IMR-90 (cell line): ENCODE data around the gene NDEL1. TPM values are rescaled to one million over a fixed set of nuclear protein-coding genes. Genes with fewer than 3 reads are reported as not detected.

Experiments
- ATAC-seq: fragments of 200-7000 bp; cut with Tn5 transposase; 2 replicates; pipeline ENCODE4 v1.9.1; 2020; ENCODE audit warnings: low read depth, mild to moderate bottlenecking, moderate library complexity
- BruUV-seq: library from RNA; stranded (reverse); fragments of 400-500 nt; replicated peaks from 2 replicates; lab custom pipeline; 2021; lab: Mats Ljungman, UMichigan
- CTCF ChIA-PET: fragments of 300-600 bp; formaldehyde crosslinking; extraction: SDS; loops from one replicate; lab custom pipeline; 2021; ENCODE audit warnings: antibody characterized with exemption; lab: Yijun Ruan, JAX
- POLR2A ChIA-PET: fragments of 300-600 bp; sonication (Branson Sonifier 250); formaldehyde crosslinking; loops from one replicate; lab custom pipeline; 2022; ENCODE audit warnings: antibody characterized with exemption; ENCODE audit not compliant: unreplicated experiment; lab: Charles Lee
- DNase-seq: peaks from one replicate; pipeline ENCODE4 v3.0.0; 2013
- H2AFZ ChIP-seq: replicated peaks from 2 replicates; pipeline ENCODE3; 2013; ENCODE audit warnings: low read length, mild to moderate bottlenecking; ENCODE audit not compliant: poor library complexity
- H2AK5ac ChIP-seq: 2 replicates; pipeline ENCODE4 v1.6.1; 2013; ENCODE audit warnings: low read depth, low read length, inconsistent platforms
- H2AK9ac ChIP-seq: replicated peaks from 2 replicates; pipeline ENCODE3; 2013; ENCODE audit warnings: mild to moderate bottlenecking, low read depth, low read length, moderate library complexity; ENCODE audit not compliant: poor library complexity
- H2BK120ac ChIP-seq: 2 replicates; pipeline ENCODE4 v1.6.1; 2013; ENCODE audit warnings: low read depth, low read length, inconsistent platforms
- H2BK15ac ChIP-seq: 3 replicates; pipeline ENCODE4 v1.6.1; 2013; ENCODE audit warnings: low read depth, low read length, inconsistent platforms
- H2BK20ac ChIP-seq: 2 replicates; pipeline ENCODE4 v1.6.1; 2013; ENCODE audit warnings: low read depth, mild to moderate bottlenecking, inconsistent platforms, low read length, moderate library complexity
- H2BK5ac ChIP-seq: 2 replicates; pipeline ENCODE4 v1.6.1; 2013; ENCODE audit warnings: mild to moderate bottlenecking, low read depth, low read length, inconsistent platforms; ENCODE audit not compliant: poor library complexity, severe bottlenecking
- H3K14ac ChIP-seq: replicated peaks from 2 replicates; pipeline ENCODE4 v1.6.1; 2013; ENCODE audit warnings: low read depth, low read length, inconsistent platforms
- H3K18ac ChIP-seq: 2 replicates; pipeline ENCODE4 v1.6.1; 2013; ENCODE audit warnings: low read depth, low read length, control low read depth
- H3K23ac ChIP-seq: 2 replicates; pipeline ENCODE4 v1.6.1; 2013; ENCODE audit warnings: low read depth, low read length, inconsistent platforms
- H3K27ac ChIP-seq: 2 replicates; pipeline ENCODE4 v1.5.1; 2013; ENCODE audit warnings: mild to moderate bottlenecking, control low read depth, low read length; ENCODE audit not compliant: insufficient read depth
- H3K27me3 ChIP-seq: 2 replicates; pipeline ENCODE4 v1.6.1; 2013; ENCODE audit warnings: low read length; ENCODE audit not compliant: control insufficient read depth, insufficient read depth
- H3K36me3 ChIP-seq: 2 replicates; pipeline ENCODE4 v1.6.1; 2013; ENCODE audit warnings: low read length, mixed read lengths; ENCODE audit not compliant: control insufficient read depth, insufficient read depth
- H3K4ac ChIP-seq: 2 replicates; pipeline ENCODE4 v1.6.1; 2013; ENCODE audit warnings: low read depth, low read length, inconsistent platforms
- H3K4me1 ChIP-seq: 2 replicates; pipeline ENCODE4 v1.6.1; 2013; ENCODE audit warnings: low read length, mixed read lengths; ENCODE audit not compliant: control insufficient read depth, insufficient read depth
- H3K4me2 ChIP-seq: 2 replicates; pipeline ENCODE4 v1.6.1; 2013; ENCODE audit warnings: low read depth, mild to moderate bottlenecking, control low read depth, low read length, moderate library complexity
- H3K4me3 ChIP-seq: 2 replicates; pipeline ENCODE4 v1.5.1; 2013; ENCODE audit warnings: low read depth, mild to moderate bottlenecking, control low read depth, low read length, moderate library complexity; ENCODE audit not compliant: insufficient read depth
- H3K56ac ChIP-seq: 2 replicates; pipeline ENCODE4 v1.6.1; 2013; ENCODE audit warnings: low read length, inconsistent platforms; ENCODE audit not compliant: insufficient read depth; ENCODE audit errors: extremely low read depth
- H3K79me1 ChIP-seq, 2 experiments: 2 replicates each; pipeline ENCODE4 v1.6.1; 2013; ENCODE audit warnings: low read length in 2 of 2, inconsistent platforms in 1 of 2, low read depth in 1 of 2
- H3K9ac ChIP-seq: 2 replicates; pipeline ENCODE4 v1.6.1; 2013; ENCODE audit warnings: low read depth, low read length, control low read depth
- H3K9me1 ChIP-seq: 2 replicates; pipeline ENCODE4 v1.6.1; 2013; ENCODE audit warnings: low read length, inconsistent platforms; ENCODE audit not compliant: insufficient read depth
- H3K9me3 ChIP-seq: 2 replicates; pipeline ENCODE4 v1.6.1; 2013; ENCODE audit warnings: low read length; ENCODE audit not compliant: control insufficient read depth, insufficient read depth
- H4K20me1 ChIP-seq: 2 replicates; pipeline ENCODE4 v1.6.1; 2013; ENCODE audit warnings: low read length, inconsistent platforms; ENCODE audit not compliant: insufficient read depth
- H4K5ac ChIP-seq: 2 replicates; pipeline ENCODE4 v1.6.1; 2013; ENCODE audit warnings: mild to moderate bottlenecking, low read depth, low read length, control low read depth
- H4K8ac ChIP-seq, 2 experiments: 2 replicates each; pipeline ENCODE4 v1.6.1; 2013; ENCODE audit warnings: low read depth in 2 of 2, low read length in 2 of 2, control low read depth in 1 of 2, inconsistent platforms in 1 of 2
- H4K91ac ChIP-seq: 2 replicates; pipeline ENCODE4 v1.6.1; 2013; ENCODE audit warnings: low read depth, low read length, inconsistent platforms; ENCODE audit not compliant: insufficient read depth
- CEBPB ChIP-seq: IDR thresholded peaks from 2 replicates; pipeline ENCODE4 v1.6.1; 2012; ENCODE audit warnings: low read depth, low read length, improper control_type of control experiment
- NFE2L2 ChIP-seq: fragments of 150-350 bp; IDR thresholded peaks from 2 replicates; pipeline ENCODE4 v1.6.1; 2016; ENCODE audit warnings: low read depth, mild to moderate bottlenecking, low read length
- WGBS, 2 experiments: methylation state at CpG; one replicate each; pipeline versions ENCODE4 v1.1.5 to v1.1.7; 2013; ENCODE audit warnings: missing lambda C conversion rate in 2 of 2; ENCODE audit not compliant: insufficient read length in 1 of 2; ENCODE audit errors: extremely low coverage in 2 of 2; 5-methylcytosine and 5-hydroxymethylcytosine counted together
- dilution Hi-C: fragments of 300-500 bp; cut with HindIII; formaldehyde crosslinking; loops from one replicate; pipeline ENCODE4 v1.14.3; 2018; ENCODE audit warnings: low sequenced_read_pairs; ENCODE audit not compliant: unreplicated experiment
- in situ Hi-C: fragments of 300-500 bp; cut with MboI; formaldehyde crosslinking; loops from 3 replicates; pipeline ENCODE4 v1.14.3; 2019; ENCODE audit warnings: low sequenced_read_pairs, inconsistent platforms, mixed read lengths
- intact Hi-C: fragments of 100-400 bp; cut with micrococcal nuclease; formaldehyde crosslinking; loops from 2 replicates; pipeline ENCODE4 v1.10.0; 2022
- polyA plus RNA-seq, 3 experiments: library from polyadenylated mRNA; depleted of rRNA; stranded (reverse); fragments of >200 nt; gene quantifications; 2 replicates each; pipeline ENCODE4 v1.2.3, GENCODE V29; 2012; ENCODE audit warnings: low replicate concordance in 1 of 3
- total RNA-seq: library from RNA; depleted of rRNA; stranded (reverse); fragments of >200 nt; gene quantifications from 2 replicates; pipeline ENCODE4 v1.2.3, GENCODE V29; 2012
- TF ChIP-seq, protein P1 (sequence below): conservative IDR thresholded peaks from 2 replicates; pipeline ENCODE4 v1.5.1; 2012; ENCODE audit warnings: mild to moderate bottlenecking, low read depth, low read length, improper control_type of control experiment

Gene NDEL1
- total and polyA plus RNA-seq, 2 of the 4 experiments (the other 2 are of a cell fraction): 28.9 to 95.6 TPM

DNA sequence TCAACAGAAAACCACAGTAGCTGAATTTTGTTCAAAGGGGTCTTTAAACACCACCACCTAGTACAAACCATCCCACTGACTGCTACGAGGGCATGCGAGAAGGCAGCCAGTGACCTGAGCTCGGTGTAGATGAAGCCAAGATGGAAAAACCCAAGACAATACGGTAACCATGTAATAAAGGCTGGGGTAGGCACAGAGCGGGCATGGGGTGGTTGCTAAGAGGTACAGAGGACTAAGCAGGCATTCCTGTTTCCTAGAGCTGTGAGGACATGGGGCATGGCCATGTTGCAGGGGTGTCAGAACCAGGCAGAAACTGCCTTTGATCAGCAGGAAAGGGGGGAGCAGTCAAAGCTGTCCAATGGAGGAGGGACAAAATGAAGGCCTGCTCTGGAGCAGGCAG is 52.1 kb downstream of the NDEL1 start:
- Histone ChIP-seq H4K91ac (no peak overlapping the region), H2AFZ (no peak overlapping the region), H3K56ac (no peak overlapping the region), H2AK9ac (no peak overlapping the region), H3K4ac (no peak overlapping the region), H4K5ac (no peak overlapping the region), H2BK5ac (no peak overlapping the region), H2BK20ac (no peak overlapping the region), H3K18ac (no peak overlapping the region), H3K36me3 (peaks cover 56% of the 10 kb centered on the region), H3K23ac (no peak overlapping the region), H3K9ac (no peak overlapping the region), H3K9me1 (peaks cover 7% of the 10 kb centered on the region), H3K9me3 (no peaks in the 10 kb centered on the region), H3K27ac (no peak overlapping the region), H4K20me1 (0 out of 2 replicates have a peak, but pooled peaks cover 5% of the 10 kb centered on the region), H3K4me3 (no peak overlapping the region), H3K14ac (no peak overlapping the region), H2BK120ac (no peak overlapping the region), H3K4me1 (peaks cover 2% of the 10 kb centered on the region; the same call in 1 of the 2 replicates), H3K27me3 (no peaks in the 10 kb centered on the region), H2AK5ac (no peak overlapping the region), H3K4me2 (no peak overlapping the region), H4K8ac (no peak overlapping the region), H3K79me1 (peaks cover 3 to 17% of the 10 kb centered on the region in 2 experiments; a peak in 3 of 4 replicates), H2BK15ac (no peak overlapping the region)
- no peak for DNase-seq
- ATAC-seq: no peak
- ChIA-PET POLR2A (no interaction called here), CTCF (no interaction called here)
- intact Hi-C loops (loop anchor here (5.0 kb wide), 1 partner anchor 45 kb away; no protein-coding TSS in a partner anchor), in situ Hi-C loops (no loop called here), dilution Hi-C loops (no loop called here)
- BruUV-seq: no TSS peak
- TF ChIP-seq, protein P1, sequence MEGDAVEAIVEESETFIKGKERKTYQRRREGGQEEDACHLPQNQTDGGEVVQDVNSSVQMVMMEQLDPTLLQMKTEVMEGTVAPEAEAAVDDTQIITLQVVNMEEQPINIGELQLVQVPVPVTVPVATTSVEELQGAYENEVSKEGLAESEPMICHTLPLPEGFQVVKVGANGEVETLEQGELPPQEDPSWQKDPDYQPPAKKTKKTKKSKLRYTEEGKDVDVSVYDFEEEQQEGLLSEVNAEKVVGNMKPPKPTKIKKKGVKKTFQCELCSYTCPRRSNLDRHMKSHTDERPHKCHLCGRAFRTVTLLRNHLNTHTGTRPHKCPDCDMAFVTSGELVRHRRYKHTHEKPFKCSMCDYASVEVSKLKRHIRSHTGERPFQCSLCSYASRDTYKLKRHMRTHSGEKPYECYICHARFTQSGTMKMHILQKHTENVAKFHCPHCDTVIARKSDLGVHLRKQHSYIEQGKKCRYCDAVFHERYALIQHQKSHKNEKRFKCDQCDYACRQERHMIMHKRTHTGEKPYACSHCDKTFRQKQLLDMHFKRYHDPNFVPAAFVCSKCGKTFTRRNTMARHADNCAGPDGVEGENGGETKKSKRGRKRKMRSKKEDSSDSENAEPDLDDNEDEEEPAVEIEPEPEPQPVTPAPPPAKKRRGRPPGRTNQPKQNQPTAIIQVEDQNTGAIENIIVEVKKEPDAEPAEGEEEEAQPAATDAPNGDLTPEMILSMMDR: no peak
- TF ChIP-seq NFE2L2: no peak
- TF ChIP-seq CEBPB: no peak
- no CpG with 5 or more reads among the region's 5 CpGs for WGBS, 2 experiments
